PFSK-1 (cell line): Measurements from ENCODE around the gene MS4A4A.

ENCODE experiments used
- FOXP2 ChIP-seq: optimal IDR thresholded peaks from 2 replicates; pipeline ENCODE3; 2011; ENCODE audit warnings: borderline replicate concordance, control low read depth, inconsistent platforms; ENCODE audit not compliant: insufficient read depth; ENCODE audit errors: extremely low read length, extremely low read depth
- POLR2AphosphoS5 ChIP-seq: IDR thresholded peaks from 2 replicates; pipeline ENCODE4 v1.6.1; 2012; ENCODE audit warnings: low read depth, mild to moderate bottlenecking, control low read depth, low read length, moderate library complexity
- SIN3A ChIP-seq: IDR thresholded peaks from 2 replicates; pipeline ENCODE4 v1.6.1; 2012; ENCODE audit warnings: mild to moderate bottlenecking, low read length, moderate library complexity, borderline replicate concordance; ENCODE audit not compliant: insufficient read depth
- TAF1 ChIP-seq: IDR thresholded peaks from 2 replicates; pipeline ENCODE4 v1.6.1; 2012; ENCODE audit warnings: low read length, control low read depth, borderline replicate concordance; ENCODE audit not compliant: insufficient read depth
- TF ChIP-seq, protein P1 (sequence below), 2 experiments: IDR thresholded peaks; 2 replicates each; pipeline versions ENCODE4 v1.6.1 to v1.8.0; 2011 to 2012; ENCODE audit warnings: low read depth in 2 of 2, low read length in 2 of 2, control low read depth in 1 of 2, inconsistent platforms in 1 of 2, mild to moderate bottlenecking in 1 of 2, moderate library complexity in 1 of 2; ENCODE audit not compliant: insufficient read depth in 1 of 2

Gene MS4A4A

DNA sequence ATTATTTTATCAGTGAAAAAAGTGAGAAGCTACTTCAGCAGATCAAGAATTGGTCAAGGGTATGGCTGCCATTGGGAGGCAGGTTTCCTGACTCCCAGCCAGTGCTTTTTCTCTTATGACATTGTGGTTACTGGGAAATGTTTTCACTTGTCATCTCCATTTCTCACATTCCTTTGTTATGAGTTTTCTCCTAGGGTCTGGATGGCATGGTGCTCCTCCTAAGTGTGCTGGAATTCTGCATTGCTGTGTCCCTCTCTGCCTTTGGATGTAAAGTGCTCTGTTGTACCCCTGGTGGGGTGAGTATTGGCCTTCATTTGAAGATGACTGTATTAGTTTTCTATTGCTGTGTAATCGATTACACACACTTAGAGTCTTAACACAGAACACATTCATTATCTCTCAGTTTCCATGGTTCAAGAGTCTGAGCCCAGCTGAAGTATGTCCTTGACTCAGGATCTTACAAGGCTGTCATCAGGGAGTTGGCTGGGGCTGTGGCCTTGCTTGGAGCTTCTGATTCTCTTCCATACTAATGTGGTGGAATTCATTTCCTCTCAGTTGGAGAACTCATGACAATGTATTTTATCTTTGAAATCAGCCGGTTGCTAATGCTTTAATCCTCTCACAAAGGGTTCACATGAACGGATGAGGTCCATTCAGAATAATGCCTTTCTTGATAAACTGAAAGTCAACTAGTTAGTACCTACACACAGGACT, 25.6 kb downstream of the MS4A4A start:
- TF ChIP-seq TAF1 (no peak), FOXP2 (no peak), POLR2AphosphoS5 (no peak), SIN3A (no peak)
- TF ChIP-seq, protein P1, sequence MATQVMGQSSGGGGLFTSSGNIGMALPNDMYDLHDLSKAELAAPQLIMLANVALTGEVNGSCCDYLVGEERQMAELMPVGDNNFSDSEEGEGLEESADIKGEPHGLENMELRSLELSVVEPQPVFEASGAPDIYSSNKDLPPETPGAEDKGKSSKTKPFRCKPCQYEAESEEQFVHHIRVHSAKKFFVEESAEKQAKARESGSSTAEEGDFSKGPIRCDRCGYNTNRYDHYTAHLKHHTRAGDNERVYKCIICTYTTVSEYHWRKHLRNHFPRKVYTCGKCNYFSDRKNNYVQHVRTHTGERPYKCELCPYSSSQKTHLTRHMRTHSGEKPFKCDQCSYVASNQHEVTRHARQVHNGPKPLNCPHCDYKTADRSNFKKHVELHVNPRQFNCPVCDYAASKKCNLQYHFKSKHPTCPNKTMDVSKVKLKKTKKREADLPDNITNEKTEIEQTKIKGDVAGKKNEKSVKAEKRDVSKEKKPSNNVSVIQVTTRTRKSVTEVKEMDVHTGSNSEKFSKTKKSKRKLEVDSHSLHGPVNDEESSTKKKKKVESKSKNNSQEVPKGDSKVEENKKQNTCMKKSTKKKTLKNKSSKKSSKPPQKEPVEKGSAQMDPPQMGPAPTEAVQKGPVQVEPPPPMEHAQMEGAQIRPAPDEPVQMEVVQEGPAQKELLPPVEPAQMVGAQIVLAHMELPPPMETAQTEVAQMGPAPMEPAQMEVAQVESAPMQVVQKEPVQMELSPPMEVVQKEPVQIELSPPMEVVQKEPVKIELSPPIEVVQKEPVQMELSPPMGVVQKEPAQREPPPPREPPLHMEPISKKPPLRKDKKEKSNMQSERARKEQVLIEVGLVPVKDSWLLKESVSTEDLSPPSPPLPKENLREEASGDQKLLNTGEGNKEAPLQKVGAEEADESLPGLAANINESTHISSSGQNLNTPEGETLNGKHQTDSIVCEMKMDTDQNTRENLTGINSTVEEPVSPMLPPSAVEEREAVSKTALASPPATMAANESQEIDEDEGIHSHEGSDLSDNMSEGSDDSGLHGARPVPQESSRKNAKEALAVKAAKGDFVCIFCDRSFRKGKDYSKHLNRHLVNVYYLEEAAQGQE (IDR thresholded peaks at IDR 0.05; ENCODE audit: insufficient read depth in 1 of 2, low read depth in 2 of 2, low read length in 2 of 2): no peak

DNA sequence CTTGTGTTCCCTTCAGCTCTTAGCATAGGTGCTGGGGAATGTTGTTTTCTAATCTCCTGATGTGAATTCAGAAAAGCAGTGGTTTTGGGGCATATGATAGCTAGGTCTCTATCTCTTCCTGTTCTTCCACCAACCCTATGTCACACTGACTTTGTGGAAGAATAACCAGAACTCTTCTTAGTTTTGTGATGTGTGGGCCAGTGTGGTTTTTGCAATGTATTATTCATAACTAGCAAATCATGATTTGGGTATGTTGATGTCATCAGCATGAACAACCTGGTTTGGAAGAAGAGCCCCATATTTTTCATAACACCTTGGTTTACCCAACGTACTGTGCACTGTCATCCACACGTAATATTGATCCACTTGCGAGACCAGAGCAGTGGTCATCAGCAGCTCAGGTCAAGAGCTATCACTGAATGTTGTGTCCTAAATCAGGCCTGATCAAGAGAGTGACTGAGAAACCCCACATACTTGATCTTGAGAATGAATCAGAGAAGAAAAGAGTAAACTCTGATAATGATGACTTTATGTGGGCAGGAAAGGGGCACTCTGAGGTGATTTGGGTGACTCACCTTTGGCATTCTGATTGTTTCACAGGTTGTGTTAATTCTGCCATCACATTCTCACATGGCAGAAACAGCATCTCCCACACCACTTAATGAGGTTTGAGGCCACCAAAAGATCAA, 27.2 kb downstream of the MS4A4A start:
- TF ChIP-seq, protein P1 (IDR thresholded peaks at IDR 0.05; ENCODE audit: insufficient read depth in 1 of 2, low read depth in 2 of 2, low read length in 2 of 2): no peak
- TF ChIP-seq FOXP2: no peak
- TF ChIP-seq SIN3A: no peak
- no peak for TF ChIP-seq POLR2AphosphoS5
- no peak for TF ChIP-seq TAF1

DNA sequence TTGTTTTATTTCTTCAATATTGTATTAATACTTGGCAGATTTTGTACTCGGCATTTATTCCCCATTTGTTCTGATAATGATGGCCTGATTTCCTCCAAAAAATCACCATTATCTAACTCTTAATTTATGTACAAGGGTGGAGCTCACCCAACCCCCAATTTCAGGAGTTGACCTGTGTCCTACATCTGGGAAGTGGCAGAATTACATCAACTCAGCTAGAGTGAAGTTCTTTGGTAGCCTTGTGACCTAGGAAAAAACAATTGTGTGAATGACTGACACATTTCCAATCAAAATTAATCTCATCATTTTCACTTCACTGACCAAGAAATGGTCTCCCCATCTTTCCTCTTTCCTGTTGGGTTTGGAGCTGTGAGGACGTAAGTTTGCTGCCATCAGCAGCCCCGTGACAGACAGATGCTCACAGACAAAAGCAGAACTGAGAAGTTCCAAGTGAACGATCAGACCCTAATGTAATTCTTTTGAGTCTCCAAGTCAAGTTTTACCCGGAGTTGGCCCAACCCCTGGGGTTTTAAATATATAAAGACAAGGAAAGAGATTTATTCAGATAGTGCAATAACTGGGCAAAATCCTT, 30.0 kb downstream of the MS4A4A start:
- TF ChIP-seq TAF1 (no peak), POLR2AphosphoS5 (no peak), SIN3A (no peak), FOXP2 (no peak)
- TF ChIP-seq, protein P1 (IDR thresholded peaks at IDR 0.05; ENCODE audit: insufficient read depth in 1 of 2, low read depth in 2 of 2, low read length in 2 of 2): no peak

DNA sequence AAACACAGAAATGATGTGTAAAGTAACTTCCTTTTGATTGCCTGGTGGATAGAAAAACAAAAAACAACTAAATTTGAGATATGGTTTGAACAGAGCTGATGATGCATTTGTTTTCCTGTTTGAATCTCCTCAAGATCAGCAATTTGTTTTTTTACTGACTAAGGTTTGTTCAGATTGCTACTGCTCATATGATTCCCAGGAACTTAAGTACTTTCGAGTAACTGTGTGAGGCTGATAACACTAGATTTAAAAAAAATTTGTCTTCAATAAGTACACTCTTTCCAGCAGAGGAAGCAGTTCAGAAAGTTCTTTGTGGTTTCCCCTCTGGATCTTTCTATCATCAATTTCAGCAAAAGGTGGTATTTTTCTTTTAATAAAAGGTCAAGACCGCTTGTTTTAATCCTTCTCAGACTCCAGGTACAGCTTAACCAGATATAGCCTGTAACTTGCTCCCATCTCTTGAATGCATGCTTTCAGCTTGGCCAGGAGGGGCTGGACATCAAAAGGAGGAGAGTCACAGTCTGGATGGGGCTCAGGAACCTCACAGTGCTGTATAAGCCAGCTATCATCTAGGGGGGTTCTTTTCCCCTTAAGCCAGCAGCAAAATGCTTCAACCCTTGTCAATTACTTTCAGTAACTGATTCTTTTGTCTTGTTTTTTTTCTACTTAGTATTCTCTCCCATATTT, 34.3 kb downstream of the MS4A4A start:
- TF ChIP-seq, protein P1 (IDR thresholded peaks at IDR 0.05; ENCODE audit: insufficient read depth in 1 of 2, low read depth in 2 of 2, low read length in 2 of 2): no peak
- no peak for TF ChIP-seq TAF1
